ENCODE data around the gene KCNK3. TPM values are rescaled to one million over a fixed set of nuclear protein-coding genes. Genes with fewer than 3 reads are reported as not detected.

Gene KCNK3
- total and polyA plus RNA-seq, 2 of the 13 experiments (the other 11 are each of a cell fraction or from before 2014, with no cell fraction given) = not detected

DNA sequence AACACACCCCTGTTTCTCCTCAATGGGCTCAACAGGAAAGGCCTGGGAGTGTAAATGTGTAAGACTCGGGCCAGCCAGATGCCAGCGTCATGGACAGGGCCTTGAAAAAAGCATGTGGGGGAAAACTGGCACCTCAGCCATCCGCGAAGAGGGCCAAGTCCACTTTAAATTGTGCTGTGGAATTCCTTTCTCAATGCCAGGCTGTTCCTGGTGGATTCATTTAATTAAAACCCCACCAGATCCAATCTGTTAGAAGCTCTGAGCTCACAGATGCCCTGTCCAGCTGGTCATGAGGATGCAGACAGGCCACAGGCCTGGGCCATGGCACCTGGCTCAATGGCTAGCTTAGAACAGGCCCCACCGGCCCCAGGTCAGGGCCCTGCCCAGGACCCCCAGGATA lies 24.8 kb downstream of the KCNK3 start:
- ATAC-seq (no peak), DNase-seq (ENCODE audit: low spot score) (no peak), FAIRE-seq (no peak)
- H3K9me3 ChIP-seq (ENCODE audit: low read length) = no peaks in the 10 kb centered on the region
- H3K9ac ChIP-seq (ENCODE audit: insufficient read depth, low read depth, low read length) = no peak overlapping the region
- ChIA-PET POLR2A (no interaction called here), CTCF (ENCODE audit: low intra/inter-chr PET ratio, low total read pairs) (no interaction called here)
- no peak overlapping the region for H3K27ac ChIP-seq (ENCODE audit: extremely low read length, insufficient read depth, low read length)
- H3K4me2 ChIP-seq (ENCODE audit: low read depth, low read length) = no peak overlapping the region
- in situ Hi-C loops (cut with HindIII; ENCODE audit: extremely low pct_ligation_motif_present, low pct_unique_long_range_greater_than_20kb) (no loop called here), intact Hi-C loops (cut with micrococcal nuclease; ENCODE audit: unreplicated experiment) (no loop called here)
- H3K27me3 ChIP-seq (ENCODE audit: control insufficient read depth in 1 of 2, insufficient read depth in 2 of 2, low read length in 2 of 2) = peaks cover 0 to 63% of the 10 kb centered on the region in 2 experiments; a peak in 4 of 5 replicates
- BruUV-seq (replicated peaks) = no TSS peak
- H3K36me3 ChIP-seq (replicated peaks in 1 of 2; ENCODE audit: control insufficient read depth in 1 of 2, insufficient read depth in 2 of 2, low read length in 2 of 2) = no peaks in the 10 kb centered on the region
- no peaks in the 10 kb centered on the region for H3K79me2 ChIP-seq (ENCODE audit: insufficient read depth, low read length)
- WGBS (ENCODE audit: low lambda C conversion rate) = 37% methylated on average over 3 of the region's 5 CpGs
- H2AFZ ChIP-seq (ENCODE audit: low read length) = no peak overlapping the region
- no peak overlapping the region for H3K4me3 ChIP-seq (replicated peaks in 1 of 3; ENCODE audit: insufficient read depth in 1 of 3, low read depth in 2 of 3, low read length in 3 of 3)
- H3K4me1 ChIP-seq (ENCODE audit: insufficient read depth, low read length) = peaks cover 26% of the 10 kb centered on the region
- H4K20me1 ChIP-seq (ENCODE audit: insufficient read depth, low read length) = no peaks in the 10 kb centered on the region
- TF ChIP-seq ZNF747 (CRISPR knock-in tag; IDR thresholded peaks at IDR 0.05; ENCODE audit: borderline replicate concordance) = no peak
- TF ChIP-seq, protein P1, sequence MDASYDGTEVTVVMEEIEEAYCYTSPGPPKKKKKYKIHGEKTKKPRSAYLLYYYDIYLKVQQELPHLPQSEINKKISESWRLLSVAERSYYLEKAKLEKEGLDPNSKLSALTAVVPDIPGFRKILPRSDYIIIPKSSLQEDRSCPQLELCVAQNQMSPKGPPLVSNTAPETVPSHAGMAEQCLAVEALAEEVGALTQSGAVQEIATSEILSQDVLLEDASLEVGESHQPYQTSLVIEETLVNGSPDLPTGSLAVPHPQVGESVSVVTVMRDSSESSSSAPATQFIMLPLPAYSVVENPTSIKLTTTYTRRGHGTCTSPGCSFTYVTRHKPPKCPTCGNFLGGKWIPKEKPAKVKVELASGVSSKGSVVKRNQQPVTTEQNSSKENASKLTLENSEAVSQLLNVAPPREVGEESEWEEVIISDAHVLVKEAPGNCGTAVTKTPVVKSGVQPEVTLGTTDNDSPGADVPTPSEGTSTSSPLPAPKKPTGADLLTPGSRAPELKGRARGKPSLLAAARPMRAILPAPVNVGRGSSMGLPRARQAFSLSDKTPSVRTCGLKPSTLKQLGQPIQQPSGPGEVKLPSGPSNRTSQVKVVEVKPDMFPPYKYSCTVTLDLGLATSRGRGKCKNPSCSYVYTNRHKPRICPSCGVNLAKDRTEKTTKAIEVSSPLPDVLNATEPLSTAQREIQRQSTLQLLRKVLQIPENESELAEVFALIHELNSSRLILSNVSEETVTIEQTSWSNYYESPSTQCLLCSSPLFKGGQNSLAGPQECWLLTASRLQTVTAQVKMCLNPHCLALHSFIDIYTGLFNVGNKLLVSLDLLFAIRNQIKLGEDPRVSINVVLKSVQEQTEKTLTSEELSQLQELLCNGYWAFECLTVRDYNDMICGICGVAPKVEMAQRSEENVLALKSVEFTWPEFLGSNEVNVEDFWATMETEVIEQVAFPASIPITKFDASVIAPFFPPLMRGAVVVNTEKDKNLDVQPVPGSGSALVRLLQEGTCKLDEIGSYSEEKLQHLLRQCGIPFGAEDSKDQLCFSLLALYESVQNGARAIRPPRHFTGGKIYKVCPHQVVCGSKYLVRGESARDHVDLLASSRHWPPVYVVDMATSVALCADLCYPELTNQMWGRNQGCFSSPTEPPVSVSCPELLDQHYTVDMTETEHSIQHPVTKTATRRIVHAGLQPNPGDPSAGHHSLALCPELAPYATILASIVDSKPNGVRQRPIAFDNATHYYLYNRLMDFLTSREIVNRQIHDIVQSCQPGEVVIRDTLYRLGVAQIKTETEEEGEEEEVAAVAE (CRISPR knock-in tag; IDR thresholded peaks at IDR 0.05; ENCODE audit: borderline replicate concordance) = no peak
- TF ChIP-seq RAD51 (IDR thresholded peaks at IDR 0.05; ENCODE audit: borderline replicate concordance) = no peak
- no peak for TF ChIP-seq DPF2 (CRISPR knock-in tag; IDR thresholded peaks at IDR 0.05; ENCODE audit: borderline replicate concordance, low read depth)
- TF ChIP-seq, protein P2, sequence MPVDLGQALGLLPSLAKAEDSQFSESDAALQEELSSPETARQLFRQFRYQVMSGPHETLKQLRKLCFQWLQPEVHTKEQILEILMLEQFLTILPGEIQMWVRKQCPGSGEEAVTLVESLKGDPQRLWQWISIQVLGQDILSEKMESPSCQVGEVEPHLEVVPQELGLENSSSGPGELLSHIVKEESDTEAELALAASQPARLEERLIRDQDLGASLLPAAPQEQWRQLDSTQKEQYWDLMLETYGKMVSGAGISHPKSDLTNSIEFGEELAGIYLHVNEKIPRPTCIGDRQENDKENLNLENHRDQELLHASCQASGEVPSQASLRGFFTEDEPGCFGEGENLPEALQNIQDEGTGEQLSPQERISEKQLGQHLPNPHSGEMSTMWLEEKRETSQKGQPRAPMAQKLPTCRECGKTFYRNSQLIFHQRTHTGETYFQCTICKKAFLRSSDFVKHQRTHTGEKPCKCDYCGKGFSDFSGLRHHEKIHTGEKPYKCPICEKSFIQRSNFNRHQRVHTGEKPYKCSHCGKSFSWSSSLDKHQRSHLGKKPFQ (CRISPR knock-in tag; IDR thresholded peaks at IDR 0.05; ENCODE audit: insufficient replicate concordance) = no peak
- TF ChIP-seq, protein P3, sequence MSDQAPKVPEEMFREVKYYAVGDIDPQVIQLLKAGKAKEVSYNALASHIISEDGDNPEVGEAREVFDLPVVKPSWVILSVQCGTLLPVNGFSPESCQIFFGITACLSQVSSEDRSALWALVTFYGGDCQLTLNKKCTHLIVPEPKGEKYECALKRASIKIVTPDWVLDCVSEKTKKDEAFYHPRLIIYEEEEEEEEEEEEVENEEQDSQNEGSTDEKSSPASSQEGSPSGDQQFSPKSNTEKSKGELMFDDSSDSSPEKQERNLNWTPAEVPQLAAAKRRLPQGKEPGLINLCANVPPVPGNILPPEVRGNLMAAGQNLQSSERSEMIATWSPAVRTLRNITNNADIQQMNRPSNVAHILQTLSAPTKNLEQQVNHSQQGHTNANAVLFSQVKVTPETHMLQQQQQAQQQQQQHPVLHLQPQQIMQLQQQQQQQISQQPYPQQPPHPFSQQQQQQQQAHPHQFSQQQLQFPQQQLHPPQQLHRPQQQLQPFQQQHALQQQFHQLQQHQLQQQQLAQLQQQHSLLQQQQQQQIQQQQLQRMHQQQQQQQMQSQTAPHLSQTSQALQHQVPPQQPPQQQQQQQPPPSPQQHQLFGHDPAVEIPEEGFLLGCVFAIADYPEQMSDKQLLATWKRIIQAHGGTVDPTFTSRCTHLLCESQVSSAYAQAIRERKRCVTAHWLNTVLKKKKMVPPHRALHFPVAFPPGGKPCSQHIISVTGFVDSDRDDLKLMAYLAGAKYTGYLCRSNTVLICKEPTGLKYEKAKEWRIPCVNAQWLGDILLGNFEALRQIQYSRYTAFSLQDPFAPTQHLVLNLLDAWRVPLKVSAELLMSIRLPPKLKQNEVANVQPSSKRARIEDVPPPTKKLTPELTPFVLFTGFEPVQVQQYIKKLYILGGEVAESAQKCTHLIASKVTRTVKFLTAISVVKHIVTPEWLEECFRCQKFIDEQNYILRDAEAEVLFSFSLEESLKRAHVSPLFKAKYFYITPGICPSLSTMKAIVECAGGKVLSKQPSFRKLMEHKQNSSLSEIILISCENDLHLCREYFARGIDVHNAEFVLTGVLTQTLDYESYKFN (CRISPR knock-in tag; conservative IDR thresholded peaks at IDR 0.05) = no peak
- TF ChIP-seq NPAS2 (CRISPR knock-in tag; IDR thresholded peaks at IDR 0.05; ENCODE audit: borderline replicate concordance) = no peak
- TF ChIP-seq ZNF101 (CRISPR knock-in tag; IDR thresholded peaks at IDR 0.05; ENCODE audit: borderline replicate concordance, low read depth) = no peak
- no peak for TF ChIP-seq ZNF724P (CRISPR knock-in tag; IDR thresholded peaks at IDR 0.05; ENCODE audit: borderline replicate concordance)
- TF ChIP-seq, protein P4, sequence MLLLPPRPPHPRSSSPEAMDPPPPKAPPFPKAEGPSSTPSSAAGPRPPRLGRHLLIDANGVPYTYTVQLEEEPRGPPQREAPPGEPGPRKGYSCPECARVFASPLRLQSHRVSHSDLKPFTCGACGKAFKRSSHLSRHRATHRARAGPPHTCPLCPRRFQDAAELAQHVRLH (CRISPR knock-in tag; IDR thresholded peaks at IDR 0.05; ENCODE audit: borderline replicate concordance, low read depth) = no peak
- TF ChIP-seq PRMT3 (CRISPR knock-in tag; IDR thresholded peaks at IDR 0.05; ENCODE audit: borderline replicate concordance, low read depth) = no peak
- no peak for TF ChIP-seq GTF3A (CRISPR knock-in tag; conservative IDR thresholded peaks at IDR 0.05)
- no peak for TF ChIP-seq SPEN (CRISPR knock-in tag; IDR thresholded peaks at IDR 0.05; ENCODE audit: low read depth)
- no peak for TF ChIP-seq ZNF572 (CRISPR knock-in tag; IDR thresholded peaks at IDR 0.05)

Measured in HepG2 (cell line).